ENCODE results near the gene PPP4C. TPM values are rescaled to one million over a fixed set of nuclear protein-coding genes. Genes with fewer than 3 reads are reported as not detected.
"Not testable (repeated sequence)": the region's sequence is repeated elsewhere in the genome, so short reads cannot be mapped to it uniquely, and the experiment has no call there.

Gene PPP4C
- total and polyA plus RNA-seq, 5 donors = 31.3 to 51.8 (median 36.7) TPM

- DNase-seq = no peak
- intact Hi-C loops (cut with DNase I) = no loop called here
- no peaks in the 10 kb centered on the region for H3K9me3 ChIP-seq (ENCODE audit: control insufficient read depth, low read length)
- 89% methylated on average over 2 of the region's 2 CpGs for WGBS
- no peaks in the 10 kb centered on the region for H3K27me3 ChIP-seq (ENCODE audit: control insufficient read depth, insufficient read depth)
- no peak overlapping the region for H3K4me3 ChIP-seq (ENCODE audit: low read length)
- H3K4me1 ChIP-seq (ENCODE audit: control insufficient read depth, insufficient read depth, low read length) = peaks cover 3% of the 10 kb centered on the region
- H3K27ac ChIP-seq (ENCODE audit: low read length) = no peak overlapping the region
- no peak for ATAC-seq
These were observed 43.6 kb downstream of the PPP4C start for GRCh38 chr16:30119428-30119827.

- H3K27ac ChIP-seq (ENCODE audit: low read length) = no peak overlapping the region
- no peak overlapping the region for H3K4me3 ChIP-seq (ENCODE audit: low read length)
- intact Hi-C loops (cut with DNase I) = no loop called here
These were observed 44.7 kb downstream of the PPP4C start for GRCh38 chr16:30120340-30121105.

GRCh38 chr16:30121741-30122571 is 46.2 kb downstream of the PPP4C start:
- H3K9me3 ChIP-seq (ENCODE audit: control insufficient read depth, low read length) = no peaks in the 10 kb centered on the region

More at GRCh38 chr16:30120340-30121105, 44.7 kb downstream of the PPP4C start:
- peaks cover 3% of the 10 kb centered on the region for H3K4me1 ChIP-seq (ENCODE audit: control insufficient read depth, insufficient read depth, low read length)
- H3K9me3 ChIP-seq (ENCODE audit: control insufficient read depth, low read length) = no peaks in the 10 kb centered on the region
- 94% methylated on average over 3 of the region's 3 CpGs for WGBS
- H3K27me3 ChIP-seq (ENCODE audit: control insufficient read depth, insufficient read depth) = no peaks in the 10 kb centered on the region
- peak in 1 of 3 donors; percentile 0 for DNase-seq
- ATAC-seq = no peak

GRCh38 chr16:30122604-30123160 is 46.9 kb downstream of the PPP4C start:
- DNase-seq (no peak), ATAC-seq (peak; percentile 29 to 33)
- no peaks in the 10 kb centered on the region for H3K9me3 ChIP-seq (ENCODE audit: control insufficient read depth, low read length)
- WGBS = under 1% methylated on average over 42 of the region's 42 CpGs
- peak overlapping the region; percentile 92 for H3K27ac ChIP-seq (ENCODE audit: low read length)
- intact Hi-C loops (cut with DNase I) = no loop called here
- H3K27me3 ChIP-seq (ENCODE audit: control insufficient read depth, insufficient read depth) = no peaks in the 10 kb centered on the region
- H3K4me3 ChIP-seq (ENCODE audit: low read length) = peak overlapping the region; percentile 93
- peaks cover 3% of the 10 kb centered on the region for H3K4me1 ChIP-seq (ENCODE audit: control insufficient read depth, insufficient read depth, low read length)

More at GRCh38 chr16:30121741-30122571, 46.2 kb downstream of the PPP4C start:
- DNase-seq = peak; percentile 90 to 95 (median 95)
- H3K4me1 ChIP-seq (ENCODE audit: control insufficient read depth, insufficient read depth, low read length) = peaks cover 3% of the 10 kb centered on the region
- H3K4me3 ChIP-seq (ENCODE audit: low read length) = peak overlapping the region; percentile 93
- intact Hi-C loops (cut with DNase I) = no loop called here
- no peaks in the 10 kb centered on the region for H3K27me3 ChIP-seq (ENCODE audit: control insufficient read depth, insufficient read depth)
- peak overlapping the region; percentile 92 for H3K27ac ChIP-seq (ENCODE audit: low read length)
- WGBS = 35% methylated on average over 31 of the region's 31 CpGs
- ATAC-seq = peak; percentile 85 to 92

- Histone ChIP-seq H3K4me1 (ENCODE audit: control insufficient read depth, insufficient read depth, low read length) (peaks cover 3% of the 10 kb centered on the region), H3K4me3 (ENCODE audit: low read length) (no peak overlapping the region), H3K9me3 (ENCODE audit: control insufficient read depth, low read length) (no peaks in the 10 kb centered on the region), H3K27me3 (ENCODE audit: control insufficient read depth, insufficient read depth) (no peaks in the 10 kb centered on the region), H3K27ac (ENCODE audit: low read length) (no peak overlapping the region)
- no peak for ATAC-seq
- 93% methylated on average over 4 of the region's 4 CpGs for WGBS
- intact Hi-C loops (cut with DNase I) = no loop called here
- peak in 1 of 3 donors; percentile 13 for DNase-seq
These were observed 49.2 kb downstream of the PPP4C start for GRCh38 chr16:30124985-30125379.

- intact Hi-C loops (cut with DNase I); ATAC-seq: not testable (repeated sequence)
These were observed 49.9 kb downstream of the PPP4C start for GRCh38 chr16:30125690-30126089.

GRCh38 chr16:30127993-30128392 is 52.2 kb downstream of the PPP4C start:
- Histone ChIP-seq H3K27me3 (ENCODE audit: control insufficient read depth, insufficient read depth) (no peaks in the 10 kb centered on the region), H3K4me3 (ENCODE audit: low read length) (no peak overlapping the region), H3K9me3 (ENCODE audit: control insufficient read depth, low read length) (no peaks in the 10 kb centered on the region), H3K4me1 (ENCODE audit: control insufficient read depth, insufficient read depth, low read length) (peaks cover 3% of the 10 kb centered on the region), H3K27ac (ENCODE audit: low read length) (no peak overlapping the region)
- ATAC-seq (no peak), DNase-seq (no peak)
- WGBS = 98% methylated on average over 1 of the region's 1 CpG
- intact Hi-C loops (cut with DNase I) = no loop called here

More at GRCh38 chr16:30125690-30126089, 49.9 kb downstream of the PPP4C start:
- H3K27ac ChIP-seq (ENCODE audit: low read length); H3K4me1 ChIP-seq (ENCODE audit: control insufficient read depth, insufficient read depth, low read length); H3K9me3 ChIP-seq (ENCODE audit: control insufficient read depth, low read length); H3K4me3 ChIP-seq (ENCODE audit: low read length); H3K27me3 ChIP-seq (ENCODE audit: control insufficient read depth, insufficient read depth): not testable (repeated sequence)
- DNase-seq = peak in 1 of 3 donors; percentile 32
- WGBS = 92% methylated on average over 9 of the region's 9 CpGs

- Histone ChIP-seq H3K4me1 (ENCODE audit: control insufficient read depth, insufficient read depth, low read length) (peaks cover 3% of the 10 kb centered on the region), H3K27ac (ENCODE audit: low read length) (no peak overlapping the region), H3K4me3 (ENCODE audit: low read length) (no peak overlapping the region), H3K9me3 (ENCODE audit: control insufficient read depth, low read length) (no peaks in the 10 kb centered on the region), H3K27me3 (ENCODE audit: control insufficient read depth, insufficient read depth) (no peaks in the 10 kb centered on the region)
- DNase-seq = peak in 1 of 3 donors; percentile 19
- 46% methylated on average over 4 of the region's 4 CpGs for WGBS
- intact Hi-C loops (cut with DNase I) = no loop called here
- ATAC-seq = no peak
These were observed 56.2 kb downstream of the PPP4C start for GRCh38 chr16:30131869-30132475.

GRCh38 chr16:30132591-30132990 is 56.8 kb downstream of the PPP4C start:
- intact Hi-C loops (cut with DNase I) = no loop called here
- ATAC-seq = no peak
- Histone ChIP-seq H3K27ac (ENCODE audit: low read length) (no peak overlapping the region), H3K4me1 (ENCODE audit: control insufficient read depth, insufficient read depth, low read length) (peaks cover 3% of the 10 kb centered on the region), H3K27me3 (ENCODE audit: control insufficient read depth, insufficient read depth) (no peaks in the 10 kb centered on the region), H3K9me3 (ENCODE audit: control insufficient read depth, low read length) (no peaks in the 10 kb centered on the region), H3K4me3 (ENCODE audit: low read length) (no peak overlapping the region)
- WGBS = 64% methylated on average over 3 of the region's 3 CpGs
- no peak for DNase-seq

Measured in right cardiac atrium (tissue), 5 donors.